Heart left ventricle (tissue), 13 donors: ENCODE results near the gene ACOT13.

Experiments used
- CTCF ChIP-seq, 12 donors: fragments of 200-600 bp; sonication (generic) in 4 of 12; IDR thresholded peaks; one replicate each; pipeline versions ENCODE4 v1.5.0 to v1.8.0; 2018 to 2022; ENCODE audit warnings: antibody characterized with exemption in 12 of 12, mild to moderate bottlenecking in 5 of 12
- POLR2A ChIP-seq, 2 donors: fragments of 450-650 bp; IDR thresholded peaks; one replicate each; pipeline ENCODE4 v1.6.1; 2017; ENCODE audit warnings: antibody characterized with exemption in 2 of 2, mild to moderate bottlenecking in 2 of 2, moderate library complexity in 2 of 2
- donor health status: ischemic (EF 13 %, LVEDD 7.1; RV severe dilation, severe dysfunction).
- donor health status: DM: no; HTN: yes; CAD: no.
- donor health status: DM: no; HTN: no; CAD: no.
- donor health status: ischemic (EF 25% LVEDD 6.9; RV normal size, moderate dysfunction).
- donor health status: ischemic (EF 25% LVEDD 5.7; RV mildly dilated, moderate dysfunction).
- donor health status: ischemic (EF 35%, LVEDD 5.7; RV mildly dilated, moderate dysfunction).
- donor health status: nonischemic (EF 11% LVEDD 7.7; RV severe dilation, severe dysfunction).
- donor health status: DM: yes; HTN: yes; CAD: no.
- donor health status: PGD.
- donor health status: ischemic (EF 29% LVEDD 5.4; RV normal size, mild dysfunction).
- donor health status: nonischemic (EF 23%, LVEDD 6.1; RV moderate dilation, normal function).

- no peak for TF ChIP-seq CTCF (IDR thresholded peaks at IDR 0.05)
- TF ChIP-seq POLR2A (IDR thresholded peaks at IDR 0.05): no peak
Measured at GRCh38 chr6:24646771-24647170, 20.1 kb upstream of the ACOT13 start.
